Esophagus muscularis mucosa (tissue), 3 donors: ENCODE results near the gene MVB12B.

Source experiments
- CTCF ChIP-seq, 3 experiments: fragments of 200-600 bp in 2 of 3; fragments of 450-650 bp in 1 of 3; sonication (generic) in 2 of 3; IDR thresholded peaks; one replicate each; pipeline ENCODE4 v1.5.1; 2017 to 2019; ENCODE audit warnings: antibody characterized with exemption in 3 of 3, mild to moderate bottlenecking in 2 of 3, moderate library complexity in 1 of 3
- POLR2A ChIP-seq: fragments of 450-650 bp; IDR thresholded peaks from one replicate; pipeline ENCODE4 v1.6.1; 2017; ENCODE audit warnings: antibody characterized with exemption, moderate library complexity, mild to moderate bottlenecking, low read depth
- POLR2AphosphoS5 ChIP-seq, 2 donors: sonication (generic); formaldehyde crosslinking; IDR thresholded peaks; one replicate each; pipeline ENCODE4 v1.6.1; 2017; ENCODE audit warnings: antibody characterized with exemption in 2 of 2

GRCh38 chr9:126363847-126364671 is 37.4 kb downstream of the MVB12B start:
- no peak for TF ChIP-seq CTCF (IDR thresholded peaks at IDR 0.05)
- no peak for TF ChIP-seq POLR2A
- TF ChIP-seq POLR2AphosphoS5 (IDR thresholded peaks at IDR 0.05), result no peak
